ENCODE measurements around the gene CACNB2. TPM values are rescaled to one million over a fixed set of nuclear protein-coding genes. Genes with fewer than 3 reads are reported as not detected.

The CACNB2 gene
- polyA plus RNA-seq, 1 of the 3 experiments (the other 2 are of a cell fraction), result 0.74 TPM

- WGBS (ENCODE audit: low lambda C conversion rate), result 90% methylated on average over 6 of the region's 6 CpGs
- no peaks in the 10 kb centered on the region for H3K79me2 ChIP-seq (ENCODE audit: insufficient read depth)
- H4K20me1 ChIP-seq (ENCODE audit: insufficient read depth), result no peaks in the 10 kb centered on the region
- no peaks in the 10 kb centered on the region for H3K4me1 ChIP-seq (ENCODE audit: control insufficient read depth in 1 of 2, insufficient read depth in 2 of 2, low read depth in 1 of 2, low read length in 1 of 2)
- no peaks in the 10 kb centered on the region; the same call in 1 of the 2 replicates for H3K9me3 ChIP-seq
- no peaks in the 10 kb centered on the region for H3K27me3 ChIP-seq (ENCODE audit: insufficient read depth)
- TF ChIP-seq NFIC (IDR thresholded peaks at IDR 0.05; ENCODE audit: borderline replicate concordance), result no peak
- TF ChIP-seq PBX3 (IDR thresholded peaks at IDR 0.05), result no peak
- TF ChIP-seq TEAD4 (IDR thresholded peaks at IDR 0.05; ENCODE audit: borderline replicate concordance, insufficient read depth), result no peak
- no peak for TF ChIP-seq RCOR1 (IDR thresholded peaks at IDR 0.05; ENCODE audit: low read length)
- TF ChIP-seq CHD2 (IDR thresholded peaks at IDR 0.05; ENCODE audit: low read length, partially characterized antibody), result no peak
- TF ChIP-seq MAX (IDR thresholded peaks at IDR 0.05; ENCODE audit: low read depth), result no peak
- TF ChIP-seq YY1 (IDR thresholded peaks at IDR 0.05; ENCODE audit: low read depth), result no peak
- TF ChIP-seq USF1 (IDR thresholded peaks at IDR 0.05; ENCODE audit: borderline replicate concordance, low read depth), result no peak
- no peak for TF ChIP-seq FOXJ3 (CRISPR knock-in tag; IDR thresholded peaks at IDR 0.05)
- TF ChIP-seq RFX5 (IDR thresholded peaks at IDR 0.05; ENCODE audit: low read length), result no peak
- no peak for TF ChIP-seq ELF1 (IDR thresholded peaks at IDR 0.05)
- H3K4me3 ChIP-seq (ENCODE audit: low read depth in 2 of 2, low read length in 1 of 2), result no peak overlapping the region
- POLR2A ChIA-PET, result no interaction called here
- H3K36me3 ChIP-seq (replicated peaks in 1 of 2; ENCODE audit: control insufficient read depth in 1 of 2, insufficient read depth in 2 of 2, low read length in 1 of 2), result no peaks in the 10 kb centered on the region
- no peak overlapping the region for H3K4me2 ChIP-seq
- CTCF ChIA-PET, result no interaction called here
- no peak for DNase-seq
- H3K9ac ChIP-seq, result no peak overlapping the region
- H3K27ac ChIP-seq (ENCODE audit: low read depth in 2 of 2, low read length in 1 of 2), result no peak overlapping the region
- H3F3A ChIP-seq (replicated peaks; ENCODE audit: insufficient read depth), result no peaks in the 10 kb centered on the region
- H3K9me2 ChIP-seq, result no peaks in the 10 kb centered on the region
- H2AFZ ChIP-seq (ENCODE audit: low read depth), result no peak overlapping the region
Measured at GRCh38 chr10:18563003-18563726, 422.9 kb downstream of the CACNB2 start.

GRCh38 chr10:18565006-18565405 lies 424.8 kb downstream of the CACNB2 start:
- no peak for DNase-seq
- 95% methylated on average over 5 of the region's 5 CpGs for WGBS (ENCODE audit: low lambda C conversion rate)
- no peaks in the 10 kb centered on the region for H3K27me3 ChIP-seq (ENCODE audit: insufficient read depth)
- H4K20me1 ChIP-seq (ENCODE audit: insufficient read depth), result no peaks in the 10 kb centered on the region
- TF ChIP-seq NRF1 (IDR thresholded peaks at IDR 0.05; ENCODE audit: low read depth, low read length) (no peak), ZBTB33 (IDR thresholded peaks at IDR 0.05; ENCODE audit: borderline replicate concordance, low read depth) (no peak), CHD2 (IDR thresholded peaks at IDR 0.05; ENCODE audit: low read length, partially characterized antibody) (no peak), RAD21 (IDR thresholded peaks at IDR 0.05; ENCODE audit: low read length) (no peak), RXRA (IDR thresholded peaks at IDR 0.05; ENCODE audit: borderline replicate concordance, low read depth) (no peak), MAX (IDR thresholded peaks at IDR 0.05; ENCODE audit: low read depth) (no peak), GATA2 (CRISPR knock-in tag; IDR thresholded peaks at IDR 0.05) (no peak), CTCF (IDR thresholded peaks at IDR 0.05) (no peak)
- CTCF ChIA-PET, result no interaction called here
- H3K36me3 ChIP-seq (replicated peaks in 1 of 2; ENCODE audit: control insufficient read depth in 1 of 2, insufficient read depth in 2 of 2, low read length in 1 of 2), result no peaks in the 10 kb centered on the region
- H3K4me1 ChIP-seq (ENCODE audit: control insufficient read depth in 1 of 2, insufficient read depth in 2 of 2, low read depth in 1 of 2, low read length in 1 of 2), result no peaks in the 10 kb centered on the region
- H3K9me3 ChIP-seq, result no peaks in the 10 kb centered on the region; the same call in 1 of the 2 replicates
- H2AFZ ChIP-seq (ENCODE audit: low read depth), result no peak overlapping the region
- no peak overlapping the region for H3K9ac ChIP-seq
- no peaks in the 10 kb centered on the region for H3K9me2 ChIP-seq
- H3K79me2 ChIP-seq (ENCODE audit: insufficient read depth), result no peaks in the 10 kb centered on the region
- H3F3A ChIP-seq (replicated peaks; ENCODE audit: insufficient read depth), result no peaks in the 10 kb centered on the region
- POLR2A ChIA-PET, result no interaction called here
- H3K27ac ChIP-seq (ENCODE audit: low read depth in 2 of 2, low read length in 1 of 2), result no peak overlapping the region
- H3K4me2 ChIP-seq, result no peak overlapping the region
- H3K4me3 ChIP-seq (ENCODE audit: low read depth in 2 of 2, low read length in 1 of 2), result no peak overlapping the region
